Measurements from ENCODE around the gene PIP4K2A. TPM values are rescaled to one million over a fixed set of nuclear protein-coding genes. Genes with fewer than 3 reads are reported as not detected.

PIP4K2A gene
- total RNA-seq, 4 donors from 2014 or later = 7.4 to 60.3 (median 9.9) TPM

DNA sequence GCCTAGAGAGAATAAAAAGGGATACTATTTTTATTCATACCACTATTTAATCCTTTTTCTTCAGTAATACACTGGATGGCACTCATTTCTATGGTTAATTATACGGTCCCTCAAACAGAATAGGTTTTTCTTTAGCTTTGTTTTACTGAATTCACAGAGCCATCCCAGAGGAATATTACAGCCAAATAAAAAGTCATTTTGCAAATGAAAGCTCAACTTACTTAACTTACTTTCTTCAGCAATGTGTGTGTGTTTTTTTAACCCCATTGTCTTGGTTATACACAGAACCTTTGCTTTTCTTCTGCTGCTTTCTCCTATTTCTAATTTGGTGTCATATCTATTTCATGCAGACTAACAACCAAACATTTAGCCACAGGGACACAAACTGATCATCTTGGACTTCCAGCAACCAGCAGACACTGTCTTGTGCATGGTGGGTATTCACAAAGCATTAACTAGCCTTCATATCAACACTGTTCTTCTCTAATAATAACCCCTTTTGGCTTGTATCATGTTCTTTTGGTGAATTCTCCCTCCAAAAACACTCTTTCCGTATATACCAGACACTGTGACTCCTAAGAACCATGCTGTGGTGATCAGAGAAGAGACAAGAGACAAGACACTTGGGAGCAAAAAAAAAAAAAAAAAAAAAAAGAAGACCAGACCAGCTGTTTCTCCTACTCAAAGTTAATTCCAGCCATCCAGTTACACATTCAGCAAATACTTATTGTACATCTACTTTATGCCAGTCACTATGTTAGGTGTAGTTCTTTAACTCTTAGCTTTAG is 40.4 kb downstream of the PIP4K2A start:
- TF ChIP-seq EP300 (IDR thresholded peaks at IDR 0.05) (no peak), POLR2A (IDR thresholded peaks at IDR 0.05) (no peak), POLR2AphosphoS5 (IDR thresholded peaks at IDR 0.05) (no peak)
- TF ChIP-seq, protein P1, sequence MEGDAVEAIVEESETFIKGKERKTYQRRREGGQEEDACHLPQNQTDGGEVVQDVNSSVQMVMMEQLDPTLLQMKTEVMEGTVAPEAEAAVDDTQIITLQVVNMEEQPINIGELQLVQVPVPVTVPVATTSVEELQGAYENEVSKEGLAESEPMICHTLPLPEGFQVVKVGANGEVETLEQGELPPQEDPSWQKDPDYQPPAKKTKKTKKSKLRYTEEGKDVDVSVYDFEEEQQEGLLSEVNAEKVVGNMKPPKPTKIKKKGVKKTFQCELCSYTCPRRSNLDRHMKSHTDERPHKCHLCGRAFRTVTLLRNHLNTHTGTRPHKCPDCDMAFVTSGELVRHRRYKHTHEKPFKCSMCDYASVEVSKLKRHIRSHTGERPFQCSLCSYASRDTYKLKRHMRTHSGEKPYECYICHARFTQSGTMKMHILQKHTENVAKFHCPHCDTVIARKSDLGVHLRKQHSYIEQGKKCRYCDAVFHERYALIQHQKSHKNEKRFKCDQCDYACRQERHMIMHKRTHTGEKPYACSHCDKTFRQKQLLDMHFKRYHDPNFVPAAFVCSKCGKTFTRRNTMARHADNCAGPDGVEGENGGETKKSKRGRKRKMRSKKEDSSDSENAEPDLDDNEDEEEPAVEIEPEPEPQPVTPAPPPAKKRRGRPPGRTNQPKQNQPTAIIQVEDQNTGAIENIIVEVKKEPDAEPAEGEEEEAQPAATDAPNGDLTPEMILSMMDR (IDR thresholded peaks at IDR 0.05) = no peak
- no peak for DNase-seq (ENCODE audit: low spot score in 2 of 2)
- no peaks in the 10 kb centered on the region for H3K27me3 ChIP-seq

DNA sequence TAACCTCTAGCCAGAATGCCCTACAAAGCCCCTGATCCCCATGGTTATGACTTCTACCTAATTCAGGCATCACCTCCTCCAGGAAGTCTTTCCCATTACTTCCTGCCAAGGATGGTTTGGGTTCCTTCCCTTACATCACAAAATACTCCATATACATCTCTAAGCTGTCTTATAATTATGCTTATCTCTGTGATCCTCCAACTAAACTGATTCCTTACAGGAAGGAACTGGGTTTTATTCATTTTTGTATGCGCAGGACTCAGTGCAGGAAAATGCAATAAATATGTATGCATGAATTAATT is 41.3 kb downstream of the PIP4K2A start:
- WGBS = 83% methylated on average over 1 of the region's 1 CpG
- Histone ChIP-seq H3K27ac (no peak overlapping the region), H3K27me3 (no peaks in the 10 kb centered on the region), H3K4me1 (peaks cover 14% of the 10 kb centered on the region), H3K9me3 (no peaks in the 10 kb centered on the region), H3K36me3 (no peaks in the 10 kb centered on the region), H3K4me3 (no peak overlapping the region)
- TF ChIP-seq POLR2A (IDR thresholded peaks at IDR 0.05) (no peak), POLR2AphosphoS5 (IDR thresholded peaks at IDR 0.05) (no peak), EP300 (IDR thresholded peaks at IDR 0.05) (no peak)
- TF ChIP-seq, protein P1 (IDR thresholded peaks at IDR 0.05) = no peak
- DNase-seq (ENCODE audit: low spot score in 2 of 2) = no peak

More for the DNA sequence above, 40.4 kb downstream of the PIP4K2A start:
- Histone ChIP-seq H3K36me3 (no peaks in the 10 kb centered on the region), H3K4me1 (peaks cover 14% of the 10 kb centered on the region), H3K27ac (no peak overlapping the region), H3K9me3 (no peaks in the 10 kb centered on the region), H3K4me3 (no peak overlapping the region)
- 74% methylated on average over 2 of the region's 2 CpGs for WGBS

DNA sequence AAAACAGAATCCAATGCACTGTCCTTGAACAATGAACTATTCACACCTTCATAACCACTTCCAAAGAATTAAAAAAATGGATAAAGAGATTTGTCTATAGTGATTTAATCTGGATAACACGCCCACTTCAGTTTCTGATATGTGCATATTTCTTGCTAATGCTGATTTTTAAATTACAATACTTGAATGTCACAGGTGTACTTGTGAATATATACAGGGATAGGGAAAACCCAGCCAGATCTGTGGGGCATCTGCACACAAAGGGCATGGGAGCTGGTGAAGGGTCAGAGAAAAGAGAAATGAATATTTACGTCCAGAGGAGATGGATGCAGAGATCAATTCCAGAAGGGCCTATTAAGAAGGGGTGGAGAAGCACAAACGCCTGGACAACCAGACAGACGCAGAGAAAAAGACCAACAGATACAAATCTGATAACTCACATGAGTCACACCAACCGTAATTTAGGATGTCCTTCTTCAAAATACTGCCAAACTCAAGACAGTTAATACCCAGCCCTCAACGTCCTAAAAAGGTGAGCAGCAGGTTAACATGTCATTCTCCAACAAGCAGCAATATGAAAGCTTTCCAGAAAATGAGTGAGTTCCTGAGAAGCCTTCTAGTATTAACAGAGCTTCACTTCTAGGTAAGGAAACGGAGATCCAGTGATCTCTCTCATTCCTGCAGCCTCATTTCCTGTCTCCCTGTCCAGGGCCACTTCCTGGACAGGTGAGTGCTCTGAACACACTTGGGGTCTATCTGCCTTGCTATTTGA is 41.9 kb downstream of the PIP4K2A start:
- Histone ChIP-seq H3K4me1 (peaks cover 14% of the 10 kb centered on the region), H3K27me3 (no peaks in the 10 kb centered on the region), H3K27ac (no peak overlapping the region), H3K36me3 (no peaks in the 10 kb centered on the region), H3K9me3 (no peaks in the 10 kb centered on the region), H3K4me3 (no peak overlapping the region)
- TF ChIP-seq, protein P1 (IDR thresholded peaks at IDR 0.05) = no peak
- no peak for TF ChIP-seq POLR2AphosphoS5 (IDR thresholded peaks at IDR 0.05)
- no peak for TF ChIP-seq POLR2A (IDR thresholded peaks at IDR 0.05)
- no peak for TF ChIP-seq EP300 (IDR thresholded peaks at IDR 0.05)
- WGBS = 59% methylated on average over 7 of the region's 7 CpGs
- DNase-seq (ENCODE audit: low spot score in 2 of 2) = no peak

DNA sequence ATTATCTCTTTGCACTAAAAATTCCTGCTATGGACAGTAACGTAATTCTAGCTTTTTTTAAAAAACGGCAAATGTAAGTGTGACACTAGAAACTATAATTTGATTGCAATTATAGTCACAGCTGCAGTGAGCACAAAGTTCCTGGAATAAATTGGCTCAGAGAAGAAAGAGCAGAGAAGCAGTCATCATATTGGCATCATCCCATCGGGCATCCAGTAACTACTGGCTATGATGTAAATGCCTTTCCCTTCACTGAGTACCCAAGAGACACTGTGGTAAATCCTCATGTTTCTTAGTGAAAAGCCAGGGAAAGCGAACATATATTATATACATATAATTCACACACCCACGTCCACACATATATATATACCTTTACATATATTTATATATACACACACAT is 43.6 kb downstream of the PIP4K2A start:
- DNase-seq (ENCODE audit: low spot score in 2 of 2) = no peak
- Histone ChIP-seq H3K9me3 (no peaks in the 10 kb centered on the region), H3K4me1 (peaks cover 10% of the 10 kb centered on the region), H3K27ac (no peak overlapping the region), H3K27me3 (no peaks in the 10 kb centered on the region), H3K4me3 (no peak overlapping the region), H3K36me3 (no peaks in the 10 kb centered on the region)
- WGBS = 59% methylated on average over 5 of the region's 5 CpGs
- TF ChIP-seq POLR2A (IDR thresholded peaks at IDR 0.05) = no peak
- TF ChIP-seq, protein P1 (IDR thresholded peaks at IDR 0.05) = no peak
- TF ChIP-seq EP300 (IDR thresholded peaks at IDR 0.05) = no peak
- TF ChIP-seq POLR2AphosphoS5 (IDR thresholded peaks at IDR 0.05) = no peak

DNA sequence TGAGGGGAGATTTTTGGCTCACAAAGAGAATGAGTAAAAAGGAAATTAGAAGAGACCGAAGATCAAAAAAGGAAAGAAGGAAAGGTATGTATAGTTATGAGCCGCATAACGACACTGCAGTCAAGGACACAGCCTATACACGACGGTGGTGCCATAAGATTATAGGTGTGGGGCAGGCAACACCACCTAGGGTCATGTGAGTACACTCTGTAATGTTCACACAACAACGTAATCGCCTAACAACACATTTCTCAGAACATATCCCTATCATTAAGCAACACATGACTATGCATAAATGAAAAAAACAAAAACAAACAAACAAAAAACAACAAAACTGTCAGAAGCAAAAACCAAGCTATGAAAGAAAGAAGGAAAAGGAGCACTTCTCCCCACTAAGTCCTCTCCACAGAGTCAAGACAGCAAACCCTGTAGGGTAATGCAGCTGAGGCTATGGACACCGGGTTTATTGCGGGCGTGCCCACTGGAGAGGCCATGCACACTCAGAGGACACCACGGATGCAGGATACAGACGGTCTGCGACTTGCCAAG is 45.1 kb downstream of the PIP4K2A start:
- peaks cover 9% of the 10 kb centered on the region for H3K4me1 ChIP-seq
- no peaks in the 10 kb centered on the region for H3K9me3 ChIP-seq
- DNase-seq (ENCODE audit: low spot score in 2 of 2) = no peak
- H3K36me3 ChIP-seq = no peaks in the 10 kb centered on the region
- TF ChIP-seq EP300 (IDR thresholded peaks at IDR 0.05) (no peak), POLR2A (IDR thresholded peaks at IDR 0.05) (no peak), POLR2AphosphoS5 (IDR thresholded peaks at IDR 0.05) (no peak)
- TF ChIP-seq, protein P1 (IDR thresholded peaks at IDR 0.05) = no peak
- WGBS = 86% methylated on average over 13 of the region's 13 CpGs
- H3K27ac ChIP-seq = no peak overlapping the region
- no peak overlapping the region for H3K4me3 ChIP-seq
- no peaks in the 10 kb centered on the region for H3K27me3 ChIP-seq

Data from suprapubic skin (tissue), 4 donors.